ENCODE results near the gene CLN5.
A peak's percentile ranks its signal among the peaks of the same experiment; 100 is the strongest.
"Not testable (repeated sequence)": the region's sequence is repeated elsewhere in the genome, so short reads cannot be mapped to it uniquely, and the experiment has no call there.

CLN5 gene

DNA sequence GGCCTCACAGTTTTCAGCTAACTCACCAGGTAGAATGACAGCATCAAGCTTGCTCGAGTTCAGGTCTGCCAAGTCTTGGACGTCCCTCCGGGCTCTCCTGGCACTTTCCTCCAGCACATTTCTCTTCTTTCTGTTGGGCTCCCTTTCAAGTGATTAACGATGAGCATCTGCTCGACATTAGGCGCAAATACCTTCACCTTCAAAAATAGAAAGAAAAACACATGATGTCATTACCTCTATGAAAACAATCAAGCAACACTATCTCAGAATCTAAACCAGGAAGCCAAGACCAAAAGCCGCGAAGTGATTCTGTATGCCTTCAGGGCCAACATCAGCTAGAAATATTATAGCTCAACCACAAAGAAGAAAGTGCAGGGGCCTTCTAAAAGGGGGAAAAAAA is 15.4 kb upstream of the CLN5 start:
- peak; percentile 83 for DNase-seq

DNA sequence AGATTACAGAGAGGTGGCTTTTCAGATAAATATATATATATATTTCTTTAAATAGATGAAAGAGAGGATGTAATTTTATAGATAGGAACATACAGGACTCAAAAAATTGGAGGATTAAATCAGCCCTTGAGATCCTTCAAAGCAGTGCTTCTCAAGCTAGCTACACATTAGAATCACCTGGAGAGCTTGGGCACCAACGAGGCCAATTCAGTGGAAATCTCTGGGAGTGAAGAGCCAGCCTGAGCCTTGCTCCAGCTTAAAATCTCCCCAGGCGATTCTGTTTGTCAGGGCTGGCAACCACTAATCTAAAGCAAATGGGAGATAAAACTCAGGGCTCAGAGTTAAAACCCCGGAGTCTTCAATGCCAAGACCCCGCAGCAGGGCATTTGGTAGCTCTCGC is 15.0 kb upstream of the CLN5 start:
- DNase-seq: no peak

DNA sequence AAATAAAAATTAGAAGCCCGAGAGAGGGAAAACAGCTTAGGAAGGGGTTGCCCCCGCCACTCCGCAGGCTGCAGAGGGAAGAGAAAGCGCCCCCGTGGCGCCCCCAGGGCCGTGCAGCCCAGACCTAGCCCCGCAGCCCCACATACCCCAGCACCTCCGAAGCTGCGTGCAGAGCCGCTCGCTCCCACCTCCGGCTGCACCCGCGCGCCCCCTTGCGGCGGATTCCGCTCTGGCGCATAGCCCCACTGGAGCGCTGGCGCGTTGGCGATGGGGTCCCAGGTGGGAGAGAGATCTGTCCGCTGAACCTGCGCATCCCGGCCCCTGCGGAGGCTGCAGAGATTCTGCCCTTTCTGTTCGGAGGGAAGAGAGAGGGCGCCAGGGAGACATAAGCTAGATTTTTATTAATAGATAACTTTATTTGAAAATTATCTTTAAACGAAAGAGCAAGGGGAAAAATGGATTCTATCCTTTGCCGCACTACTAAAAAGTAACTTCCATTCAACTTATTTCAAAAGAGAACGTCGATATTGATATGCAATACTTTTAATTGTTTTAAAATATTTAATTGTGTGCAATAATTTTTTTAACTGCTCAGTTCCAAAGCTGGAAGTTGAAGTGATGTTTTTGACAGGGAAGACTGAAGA is 11.7 kb upstream of the CLN5 start:
- peak; percentile 80 for DNase-seq

DNA sequence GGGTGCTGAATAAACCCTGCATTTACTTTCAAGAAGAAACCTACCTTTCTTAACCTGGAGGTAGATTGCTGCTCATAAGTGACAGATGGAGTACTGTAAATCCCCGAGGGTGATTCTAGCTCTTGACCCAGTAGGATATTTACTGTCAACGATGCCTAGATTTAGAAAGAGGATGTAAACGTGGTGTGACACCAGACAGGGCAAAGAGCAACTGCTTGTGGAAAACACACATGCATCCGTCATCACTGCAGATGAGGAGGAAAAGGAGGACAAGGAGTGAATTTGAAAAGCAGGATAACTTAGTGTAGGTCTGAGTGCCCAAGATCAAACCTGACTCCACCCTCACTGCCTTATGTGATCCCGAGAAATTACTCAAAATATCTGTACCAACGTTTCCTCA is 9.8 kb upstream of the CLN5 start:
- DNase-seq: no peak

DNA sequence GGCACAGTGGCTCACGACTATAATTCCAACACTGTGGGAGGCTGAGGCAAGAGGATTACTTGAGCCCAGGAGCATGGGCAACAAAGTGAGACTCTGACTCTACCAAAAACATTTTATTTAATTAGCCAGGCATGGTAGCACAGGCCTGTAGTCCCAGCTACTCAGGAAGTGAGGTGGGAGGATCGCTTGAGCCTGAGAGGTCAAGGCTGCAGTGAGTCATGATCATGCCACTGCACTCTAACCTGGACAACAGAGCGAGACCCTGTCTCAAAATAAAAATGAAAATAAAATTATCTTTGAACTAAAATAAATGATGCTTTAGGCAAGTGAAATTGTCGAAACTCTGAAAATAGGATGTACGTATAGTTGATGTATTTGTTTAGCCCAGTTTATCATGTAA is 8.2 kb upstream of the CLN5 start:
- DNase-seq: no peak

DNA sequence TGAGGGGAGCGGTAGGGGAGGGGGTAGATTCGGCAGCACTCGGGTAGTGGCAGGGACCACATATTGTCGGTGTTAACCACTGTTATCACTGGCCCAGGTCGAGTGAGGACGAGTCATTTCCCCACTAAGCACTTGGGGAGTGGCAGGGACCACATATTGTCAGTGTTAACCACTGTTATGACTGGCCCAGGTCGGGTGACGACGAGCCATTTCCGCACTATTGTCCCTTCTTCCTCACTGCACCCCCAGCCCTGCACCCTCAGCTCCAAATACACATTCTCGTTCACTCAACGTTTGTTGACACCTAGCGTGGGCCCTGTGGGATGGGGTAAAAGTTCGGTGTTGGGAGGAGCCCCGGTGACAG is 467 bp upstream of the CLN5 start:
- DNase-seq: no peak

DNA sequence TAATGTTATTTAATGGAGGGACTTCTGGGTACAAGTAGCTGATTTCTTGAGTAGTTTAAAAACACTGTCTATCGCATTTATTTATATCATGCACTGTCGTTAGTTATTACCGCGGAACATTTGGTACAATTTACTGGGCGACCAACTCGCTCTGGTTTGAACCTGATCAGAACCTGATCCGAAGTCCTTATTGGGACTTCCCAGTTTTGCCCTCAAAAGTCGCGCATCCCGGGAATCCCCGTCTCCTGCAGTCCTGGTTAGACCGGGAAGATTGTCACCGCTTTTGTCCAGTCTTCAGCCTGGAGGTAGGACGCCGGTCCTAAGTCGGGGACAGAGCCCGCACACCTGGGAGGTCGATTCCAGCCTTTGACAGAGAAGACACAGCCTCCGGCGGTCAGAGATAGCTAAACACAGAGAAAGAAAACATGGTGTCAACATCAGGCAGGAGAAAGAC is 694 bp downstream of the CLN5 start:
- no peak for DNase-seq

DNA sequence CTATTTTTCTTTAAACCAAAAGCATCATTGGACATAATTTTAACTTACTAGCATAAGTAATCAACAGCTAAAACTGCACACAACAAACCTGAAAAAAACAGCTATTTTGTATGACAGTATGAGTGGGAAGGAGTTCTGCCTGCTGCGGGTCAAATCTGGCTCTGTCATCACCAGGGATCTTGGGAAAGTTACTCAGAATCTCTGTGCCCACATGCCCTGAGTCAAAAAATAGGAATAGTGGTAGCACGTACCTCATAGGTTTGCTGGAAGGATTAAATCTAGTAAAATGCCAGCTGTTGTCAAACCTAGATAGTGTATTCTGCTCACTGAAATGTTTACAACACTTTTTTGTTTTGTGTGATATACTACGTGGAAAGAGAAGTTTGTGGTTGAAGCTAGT is 1.1 kb downstream of the CLN5 start:
- DNase-seq: no peak

DNA sequence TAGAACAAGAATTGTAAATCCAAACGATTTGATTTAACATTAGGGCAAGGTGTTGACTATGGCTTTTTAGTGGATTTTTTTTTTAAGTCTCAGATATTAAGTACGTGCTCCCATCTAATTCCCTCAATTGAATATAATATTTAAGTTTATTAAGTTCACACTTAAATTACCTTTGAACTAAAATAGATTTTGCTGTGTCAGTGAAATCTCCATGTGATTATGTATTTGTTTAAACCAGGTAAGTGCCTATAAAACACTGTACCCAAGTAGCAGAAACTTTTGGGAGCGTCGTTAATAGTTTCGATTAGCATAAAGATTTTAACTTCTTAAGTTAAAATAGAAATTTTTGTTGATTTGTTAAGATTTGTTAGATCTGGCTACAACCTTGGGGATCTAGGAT is 1.6 kb downstream of the CLN5 start:
- DNase-seq: no peak

DNA sequence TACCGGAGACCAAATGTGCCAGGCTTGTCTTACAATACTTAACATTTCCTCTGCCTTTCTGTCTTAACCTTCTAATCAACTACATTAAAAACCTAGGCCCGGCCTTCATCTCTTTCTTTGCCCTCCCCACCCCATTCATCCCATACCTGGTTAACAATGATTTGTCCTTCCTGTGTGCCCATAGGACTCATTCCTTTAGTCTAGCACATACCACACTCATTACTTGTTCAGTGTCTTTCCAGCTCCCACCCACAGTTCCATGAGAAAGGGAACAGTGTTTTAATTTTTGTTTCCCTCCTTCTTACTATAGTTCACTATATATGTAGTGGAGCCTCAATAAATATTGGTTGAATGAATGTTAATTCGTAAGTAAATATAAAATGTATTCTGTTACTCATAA is 2.4 kb downstream of the CLN5 start:
- DNase-seq: no peak

DNA sequence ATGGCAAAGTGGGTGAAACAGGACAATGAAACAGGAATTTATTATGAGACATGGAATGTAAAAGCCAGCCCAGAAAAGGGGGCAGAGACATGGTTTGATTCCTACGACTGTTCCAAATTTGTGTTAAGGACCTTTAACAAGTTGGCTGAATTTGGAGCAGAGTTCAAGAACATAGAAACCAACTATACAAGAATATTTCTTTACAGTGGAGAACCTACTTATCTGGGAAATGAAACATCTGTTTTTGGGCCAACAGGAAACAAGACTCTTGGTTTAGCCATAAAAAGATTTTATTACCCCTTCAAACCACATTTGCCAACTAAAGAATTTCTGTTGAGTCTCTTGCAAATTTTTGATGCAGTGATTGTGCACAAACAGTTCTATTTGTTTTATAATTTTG is 8.6 kb downstream of the CLN5 start:
- DNase-seq: no peak

DNA sequence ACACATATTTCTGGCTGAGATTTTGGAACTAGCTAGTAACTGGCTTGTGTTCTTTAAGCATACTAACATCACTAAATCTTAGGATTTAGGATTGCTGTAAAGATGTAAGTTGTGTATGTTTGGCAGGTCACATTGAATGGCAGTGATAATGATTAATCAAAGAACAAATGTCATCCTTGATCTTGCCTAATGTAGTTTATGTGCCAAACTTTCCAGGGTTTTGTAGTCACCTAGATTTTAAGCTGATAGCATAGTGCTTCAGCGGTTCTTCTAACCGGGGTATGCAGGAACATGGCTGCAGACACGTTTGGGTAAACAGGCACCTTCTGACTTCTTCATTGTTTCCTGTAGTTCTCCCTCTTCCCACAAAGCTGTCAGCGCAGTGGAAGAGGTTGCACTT is 9.7 kb downstream of the CLN5 start:
- DNase-seq: no peak

DNA sequence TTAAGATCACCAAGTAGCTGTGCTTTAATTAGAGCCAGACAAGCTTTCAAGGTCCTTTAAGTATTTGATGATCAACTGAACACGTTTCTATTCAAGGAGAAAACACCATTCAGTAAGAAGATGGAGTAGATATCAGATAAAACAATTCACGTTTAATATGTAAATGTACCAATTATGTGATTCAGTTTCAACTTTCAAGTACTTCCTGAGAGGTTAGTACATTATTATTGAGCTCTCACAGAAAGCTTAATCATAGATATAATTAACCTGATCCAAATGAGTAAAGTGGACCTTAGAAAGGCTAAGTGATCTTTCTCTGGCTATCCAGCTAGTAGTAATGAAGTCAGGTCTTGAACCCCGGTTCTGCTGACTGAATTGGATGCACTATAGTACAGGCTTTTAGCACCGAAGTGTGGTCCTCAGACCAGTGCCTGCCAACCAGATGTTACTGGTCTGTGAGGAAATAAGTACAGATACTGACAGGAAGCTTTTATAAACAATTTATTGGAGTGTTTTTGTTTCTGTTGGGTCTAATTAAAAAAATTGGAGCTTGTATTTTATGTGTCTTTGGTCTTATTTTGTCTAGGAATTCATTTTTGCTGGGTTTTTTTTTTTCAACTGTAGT is 10.2 kb downstream of the CLN5 start:
- no peak for DNase-seq

DNA sequence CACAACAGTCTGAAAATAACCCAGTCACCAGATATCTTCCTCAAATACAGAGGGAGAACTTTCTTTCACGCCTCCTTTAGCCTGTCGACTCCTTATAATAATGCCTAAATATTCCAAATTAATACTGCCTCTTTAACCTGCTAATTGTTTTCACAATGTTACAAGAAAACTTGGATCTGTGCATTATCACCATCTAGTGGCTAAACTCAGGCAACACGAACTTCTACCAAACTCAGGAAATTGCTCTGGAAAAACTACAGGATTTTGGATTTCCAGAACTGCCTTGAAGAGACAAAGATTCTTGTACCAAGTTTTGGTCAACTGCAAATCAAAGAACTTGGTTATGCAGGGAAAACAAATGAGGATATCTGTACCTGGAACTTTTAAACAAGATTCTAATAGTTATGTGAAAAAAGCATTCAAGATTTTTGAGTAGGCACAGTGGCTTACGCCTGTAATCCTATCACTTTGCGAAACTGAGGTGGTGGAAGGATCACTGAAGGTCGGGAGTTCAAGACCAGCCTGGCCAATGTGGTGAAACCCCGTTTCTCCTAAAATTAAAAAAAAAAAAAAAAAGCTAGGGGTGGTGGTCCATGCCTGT is 10.8 kb downstream of the CLN5 start:
- peak; percentile 2 for DNase-seq

DNA sequence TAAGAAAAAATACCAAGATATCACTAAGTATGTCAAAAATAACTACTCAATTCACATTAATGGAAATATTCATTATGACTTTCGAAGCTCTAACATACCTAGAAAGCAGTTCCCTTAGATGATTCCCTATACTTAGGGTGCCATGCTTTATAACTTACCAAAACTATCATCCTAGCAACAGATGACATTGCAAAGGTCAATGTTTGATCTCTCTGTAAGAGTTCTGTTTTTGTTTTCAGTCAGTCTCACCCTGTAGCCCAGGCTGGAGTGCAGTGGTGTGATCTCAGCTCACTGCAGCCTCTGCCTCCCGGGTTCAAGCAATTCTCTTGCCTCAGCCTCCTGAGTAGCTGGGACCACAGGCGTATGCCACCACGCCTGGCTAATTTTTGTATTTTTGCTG is 16.5 kb downstream of the CLN5 start:
- DNase-seq: not testable (repeated sequence)

DNA sequence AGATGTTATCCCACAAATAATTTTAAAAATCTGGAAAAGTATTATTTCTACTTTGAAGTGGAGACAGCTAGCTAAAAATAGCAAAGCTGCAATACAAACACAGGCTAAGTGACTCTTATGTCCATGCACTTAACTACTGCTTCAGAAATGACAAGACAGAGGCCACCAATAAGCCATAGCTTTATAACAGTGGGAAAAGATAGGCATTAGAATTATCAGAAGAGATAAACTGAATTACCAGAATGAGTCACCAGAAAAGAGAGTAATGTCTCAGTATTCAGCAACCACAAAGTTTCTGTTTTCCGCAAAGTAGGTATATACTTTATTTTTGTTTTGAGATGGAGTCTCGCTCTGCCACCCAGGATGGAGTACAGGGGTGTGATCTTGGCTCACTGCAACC is 17.1 kb downstream of the CLN5 start:
- no peak for DNase-seq

DNA sequence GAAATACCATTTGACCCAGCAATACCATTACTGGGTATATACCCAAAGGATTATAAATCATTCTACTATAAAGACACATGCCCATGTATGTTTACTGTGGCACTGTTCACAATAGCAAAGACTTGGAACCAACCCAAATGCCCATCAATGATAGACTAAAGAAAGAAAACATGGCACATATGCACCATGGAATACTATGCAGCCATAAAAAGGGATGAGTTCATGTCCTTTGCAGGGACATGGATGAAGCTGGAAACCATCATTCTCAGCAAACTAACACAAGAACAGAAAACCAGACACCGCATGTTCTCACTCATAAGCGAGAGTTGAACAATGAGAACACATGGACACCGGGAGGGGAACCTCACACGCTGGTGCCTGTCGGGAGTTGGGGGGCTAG is 17.8 kb downstream of the CLN5 start:
- not testable (repeated sequence) for DNase-seq

DNA sequence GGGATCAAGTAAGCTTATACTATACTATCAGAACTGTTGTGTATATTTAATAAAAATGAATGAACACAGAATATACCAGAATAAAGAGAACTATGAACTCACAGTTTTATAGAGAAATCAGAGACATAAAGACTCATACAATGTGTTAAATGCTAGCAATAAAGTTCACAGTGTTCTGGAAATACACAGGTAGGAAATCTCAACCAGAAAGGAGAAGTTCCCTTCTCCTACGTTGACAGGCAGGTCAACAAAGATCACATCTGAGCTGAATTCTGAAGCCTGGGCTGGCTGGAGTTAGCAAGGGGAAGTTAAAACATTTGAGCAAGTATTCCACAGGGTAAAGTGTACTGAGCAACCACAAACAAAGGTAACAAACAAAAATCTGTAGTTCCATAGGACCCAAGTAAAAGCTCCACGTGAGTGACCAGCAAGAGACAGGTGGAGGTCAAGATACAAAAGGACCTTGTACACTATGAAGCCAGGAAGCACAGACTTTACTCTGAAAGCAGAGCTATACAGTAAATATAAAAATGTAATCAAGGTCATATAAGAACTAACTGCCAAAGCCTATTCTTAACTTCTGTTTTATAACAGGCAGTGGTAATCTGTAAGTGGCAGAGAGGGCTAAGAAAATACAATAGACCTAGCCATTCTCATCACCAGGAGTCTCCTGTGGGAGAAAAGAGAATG is 22.1 kb downstream of the CLN5 start:
- DNase-seq: no peak

DNA sequence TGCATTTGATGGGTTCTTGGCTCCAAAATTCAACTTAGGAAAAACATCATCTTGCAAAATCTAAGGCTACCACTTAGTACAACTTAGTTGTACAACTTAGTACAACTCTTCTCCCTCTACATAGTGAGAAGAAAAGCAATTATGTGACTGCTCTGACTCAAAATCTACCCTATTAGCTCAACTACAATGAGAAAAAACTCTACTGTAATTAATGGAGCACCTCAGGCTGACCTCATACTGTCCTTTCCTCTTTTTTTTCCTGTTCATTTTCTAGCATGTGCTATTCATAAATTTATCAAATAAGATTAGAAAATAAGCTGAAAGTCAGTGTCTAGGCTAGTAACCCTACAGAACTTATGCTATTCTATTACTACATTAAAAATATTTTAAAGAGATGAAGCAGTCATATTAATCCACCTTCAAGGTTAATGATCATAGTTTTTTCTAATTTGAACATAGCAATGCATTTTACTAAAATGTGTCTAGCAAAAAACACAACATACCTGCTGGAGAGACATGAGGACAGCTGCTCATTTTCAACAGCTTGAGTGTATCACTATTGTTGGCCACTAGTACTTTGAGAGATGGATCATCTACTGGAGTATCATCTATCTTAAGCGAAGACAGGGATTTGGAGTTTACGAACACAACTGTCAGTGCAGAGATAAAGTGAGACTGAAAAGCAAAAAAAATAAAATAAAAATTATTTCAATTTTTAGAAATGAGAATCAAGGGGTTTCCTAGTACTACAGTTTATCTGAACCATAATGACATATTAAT is 23.2 kb downstream of the CLN5 start:
- DNase-seq: no peak

DNA sequence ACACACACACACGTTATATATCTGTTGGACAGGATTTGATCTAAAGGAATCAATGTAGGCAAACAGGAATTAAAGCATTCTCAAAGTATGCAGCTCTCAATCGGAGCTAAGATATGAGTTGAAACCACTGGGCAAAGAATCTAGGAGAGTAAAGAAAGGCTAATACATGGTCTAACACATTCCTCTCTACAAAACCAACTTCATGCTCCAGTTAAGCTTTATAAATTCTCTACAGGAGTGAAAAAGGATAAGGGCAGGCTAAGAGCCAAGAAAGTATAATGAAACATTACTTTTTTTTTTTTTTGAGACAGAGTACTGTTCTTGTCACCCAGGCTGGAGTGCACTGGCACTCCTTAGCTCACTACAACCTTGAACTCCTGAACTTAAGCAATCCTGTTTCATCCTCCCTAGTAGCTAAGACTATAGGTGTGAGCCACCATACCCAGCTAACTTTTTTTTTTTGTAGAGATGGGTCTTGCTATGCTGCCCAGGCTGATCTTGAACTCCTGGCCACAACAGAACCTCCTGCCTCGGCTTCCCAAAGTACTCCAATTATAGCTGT is 24.5 kb downstream of the CLN5 start:
- DNase-seq: no peak

DNA sequence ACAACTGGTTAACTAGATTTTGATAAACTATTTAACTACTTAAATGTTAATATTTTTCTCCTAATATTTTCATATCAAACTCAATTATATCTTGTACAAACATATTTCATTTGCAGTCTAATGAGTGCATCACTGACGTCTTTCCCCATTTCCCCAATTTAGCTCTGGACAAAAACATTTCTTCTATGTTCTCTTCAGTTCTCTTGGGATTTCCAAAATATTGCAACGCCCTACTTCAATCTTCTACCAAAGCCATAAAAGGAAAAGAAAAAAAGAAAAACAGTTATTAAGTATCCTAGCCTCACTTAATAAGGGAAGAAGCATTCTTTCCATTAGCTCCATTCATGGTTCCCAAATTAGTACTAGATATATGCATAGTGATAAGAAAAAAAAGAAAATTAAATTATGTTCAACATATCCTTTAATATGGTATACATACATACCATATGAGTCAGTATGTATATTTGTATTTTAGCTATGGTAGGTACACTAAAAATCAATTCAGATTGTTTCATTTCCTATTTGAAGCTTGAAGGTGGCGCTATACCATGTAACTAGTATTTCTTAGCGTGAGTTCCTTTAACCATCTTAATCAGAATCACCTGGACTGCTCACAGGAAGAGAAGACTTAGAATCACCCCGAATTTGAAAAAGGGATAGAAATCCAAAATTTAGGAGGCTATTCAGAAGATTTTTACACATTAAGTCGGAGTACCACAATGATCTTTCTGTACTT is 25.2 kb downstream of the CLN5 start:
- no peak for DNase-seq

DNA sequence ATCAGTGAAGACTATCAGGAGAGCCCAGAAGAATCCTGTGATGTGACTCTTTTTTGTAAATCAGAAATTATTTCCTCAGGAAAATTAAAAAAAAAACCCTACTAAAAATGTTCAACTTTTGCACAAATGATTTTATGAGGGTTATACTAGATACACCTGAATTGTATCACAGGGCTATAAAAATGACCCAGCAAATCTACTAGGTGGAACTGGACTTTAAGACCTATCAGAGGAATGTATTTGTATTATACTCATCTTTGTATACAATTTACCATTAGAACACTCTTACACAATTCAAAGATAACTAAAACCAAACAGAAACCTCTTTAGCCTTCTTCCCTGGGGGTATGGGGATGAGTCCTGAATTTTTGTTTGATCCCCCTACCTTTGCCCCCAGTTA is 27.9 kb downstream of the CLN5 start:
- no peak for DNase-seq

Measured in NCI-H2171 (cell line).